Measurements from ENCODE around the gene MAGI3. TPM values are rescaled to one million over a fixed set of nuclear protein-coding genes. Genes with fewer than 3 reads are reported as not detected.

MAGI3 gene
- polyA plus RNA-seq, 1 donor = 27.0 TPM

- Histone ChIP-seq H3K4me3 (ENCODE audit: low read length) (no peak overlapping the region), H3K27ac (ENCODE audit: low read length) (no peak overlapping the region), H3K36me3 (ENCODE audit: control insufficient read depth, insufficient read depth, low read length) (no peaks in the 10 kb centered on the region), H3K4me1 (ENCODE audit: control insufficient read depth, insufficient read depth, low read length) (no peaks in the 10 kb centered on the region), H3K27me3 (ENCODE audit: control insufficient read depth, insufficient read depth, low read length) (no peaks in the 10 kb centered on the region), H3K9me3 (ENCODE audit: control insufficient read depth, low read depth, low read length) (peaks cover 3% of the 10 kb centered on the region)
- no peak for DNase-seq
- WGBS (ENCODE audit: insufficient coverage, low lambda C conversion rate) = 100% methylated on average over 1 of the region's 2 CpGs
These were observed 26.2 kb downstream of the MAGI3 start for GRCh38 chr1:113416496-113416895.

- H3K9me3 ChIP-seq (ENCODE audit: control insufficient read depth, low read depth, low read length) = peaks cover 16% of the 10 kb centered on the region
- H3K27me3 ChIP-seq (ENCODE audit: control insufficient read depth, insufficient read depth, low read length) = no peaks in the 10 kb centered on the region
- H3K4me1 ChIP-seq (ENCODE audit: control insufficient read depth, insufficient read depth, low read length) = no peaks in the 10 kb centered on the region
- no peak overlapping the region for H3K27ac ChIP-seq (ENCODE audit: low read length)
- DNase-seq = no peak
- peaks cover 8% of the 10 kb centered on the region for H3K36me3 ChIP-seq (ENCODE audit: control insufficient read depth, insufficient read depth, low read length)
- H3K4me3 ChIP-seq (ENCODE audit: low read length) = no peak overlapping the region
- no CpG with 5 or more reads among the region's 26 CpGs for WGBS (ENCODE audit: insufficient coverage, low lambda C conversion rate)
These were observed 32.2 kb downstream of the MAGI3 start for GRCh38 chr1:113422315-113423068.

- no peaks in the 10 kb centered on the region for H3K27me3 ChIP-seq (ENCODE audit: control insufficient read depth, insufficient read depth, low read length)
- DNase-seq = no peak
- H3K36me3 ChIP-seq (ENCODE audit: control insufficient read depth, insufficient read depth, low read length) = peaks cover 8% of the 10 kb centered on the region
- peaks cover 16% of the 10 kb centered on the region for H3K9me3 ChIP-seq (ENCODE audit: control insufficient read depth, low read depth, low read length)
- no peak overlapping the region for H3K4me3 ChIP-seq (ENCODE audit: low read length)
- no peak overlapping the region for H3K27ac ChIP-seq (ENCODE audit: low read length)
- no peaks in the 10 kb centered on the region for H3K4me1 ChIP-seq (ENCODE audit: control insufficient read depth, insufficient read depth, low read length)
- WGBS (ENCODE audit: insufficient coverage, low lambda C conversion rate) = no CpG with 5 or more reads among the region's 14 CpGs
These were observed 33.5 kb downstream of the MAGI3 start for GRCh38 chr1:113423826-113424225.

GRCh38 chr1:113429461-113430153 is 39.3 kb downstream of the MAGI3 start:
- DNase-seq = no peak
- Histone ChIP-seq H3K4me3 (ENCODE audit: low read length) (no peak overlapping the region), H3K9me3 (ENCODE audit: control insufficient read depth, low read depth, low read length) (no peaks in the 10 kb centered on the region), H3K4me1 (ENCODE audit: control insufficient read depth, insufficient read depth, low read length) (no peaks in the 10 kb centered on the region), H3K36me3 (ENCODE audit: control insufficient read depth, insufficient read depth, low read length) (no peaks in the 10 kb centered on the region), H3K27me3 (ENCODE audit: control insufficient read depth, insufficient read depth, low read length) (no peaks in the 10 kb centered on the region), H3K27ac (ENCODE audit: low read length) (no peak overlapping the region)
- no CpG with 5 or more reads among the region's 3 CpGs for WGBS (ENCODE audit: insufficient coverage, low lambda C conversion rate)

GRCh38 chr1:113433184-113433583 is 42.9 kb downstream of the MAGI3 start:
- Histone ChIP-seq H3K27me3 (ENCODE audit: control insufficient read depth, insufficient read depth, low read length) (no peaks in the 10 kb centered on the region), H3K9me3 (ENCODE audit: control insufficient read depth, low read depth, low read length) (no peaks in the 10 kb centered on the region), H3K36me3 (ENCODE audit: control insufficient read depth, insufficient read depth, low read length) (no peaks in the 10 kb centered on the region), H3K27ac (ENCODE audit: low read length) (no peak overlapping the region), H3K4me3 (ENCODE audit: low read length) (no peak overlapping the region), H3K4me1 (ENCODE audit: control insufficient read depth, insufficient read depth, low read length) (no peaks in the 10 kb centered on the region)
- no peak for DNase-seq

- peak in 1 of 2 donors; percentile 36 for DNase-seq
- H3K9me3 ChIP-seq (ENCODE audit: control insufficient read depth, low read depth, low read length) = no peaks in the 10 kb centered on the region
- H3K27ac ChIP-seq (ENCODE audit: low read length) = no peak overlapping the region
- no peaks in the 10 kb centered on the region for H3K27me3 ChIP-seq (ENCODE audit: control insufficient read depth, insufficient read depth, low read length)
- WGBS (ENCODE audit: insufficient coverage, low lambda C conversion rate) = no CpG with 5 or more reads among the region's 2 CpGs
- no peaks in the 10 kb centered on the region for H3K36me3 ChIP-seq (ENCODE audit: control insufficient read depth, insufficient read depth, low read length)
- peaks cover 8% of the 10 kb centered on the region for H3K4me1 ChIP-seq (ENCODE audit: control insufficient read depth, insufficient read depth, low read length)
- no peak overlapping the region for H3K4me3 ChIP-seq (ENCODE audit: low read length)
These were observed 44.0 kb downstream of the MAGI3 start for GRCh38 chr1:113434081-113434873.

GRCh38 chr1:113434874-113435175 is 44.5 kb downstream of the MAGI3 start:
- Histone ChIP-seq H3K4me1 (ENCODE audit: control insufficient read depth, insufficient read depth, low read length) (peaks cover 8% of the 10 kb centered on the region), H3K36me3 (ENCODE audit: control insufficient read depth, insufficient read depth, low read length) (no peaks in the 10 kb centered on the region), H3K27ac (ENCODE audit: low read length) (no peak overlapping the region), H3K4me3 (ENCODE audit: low read length) (no peak overlapping the region), H3K9me3 (ENCODE audit: control insufficient read depth, low read depth, low read length) (no peaks in the 10 kb centered on the region), H3K27me3 (ENCODE audit: control insufficient read depth, insufficient read depth, low read length) (no peaks in the 10 kb centered on the region)
- DNase-seq = no peak
- 100% methylated on average over 1 of the region's 2 CpGs for WGBS (ENCODE audit: insufficient coverage, low lambda C conversion rate)

GRCh38 chr1:113437554-113438341 is 47.4 kb downstream of the MAGI3 start:
- no peak for DNase-seq
- H3K27me3 ChIP-seq (ENCODE audit: control insufficient read depth, insufficient read depth, low read length) = no peaks in the 10 kb centered on the region
- H3K4me1 ChIP-seq (ENCODE audit: control insufficient read depth, insufficient read depth, low read length) = peaks cover 8% of the 10 kb centered on the region
- WGBS (ENCODE audit: insufficient coverage, low lambda C conversion rate) = 85% methylated on average over 3 of the region's 3 CpGs
- H3K36me3 ChIP-seq (ENCODE audit: control insufficient read depth, insufficient read depth, low read length) = no peaks in the 10 kb centered on the region
- H3K4me3 ChIP-seq (ENCODE audit: low read length) = no peak overlapping the region
- no peak overlapping the region for H3K27ac ChIP-seq (ENCODE audit: low read length)
- no peaks in the 10 kb centered on the region for H3K9me3 ChIP-seq (ENCODE audit: control insufficient read depth, low read depth, low read length)

- no peak for DNase-seq
- Histone ChIP-seq H3K4me3 (ENCODE audit: low read length) (no peak overlapping the region), H3K27me3 (ENCODE audit: control insufficient read depth, insufficient read depth, low read length) (no peaks in the 10 kb centered on the region), H3K4me1 (ENCODE audit: control insufficient read depth, insufficient read depth, low read length) (peaks cover 8% of the 10 kb centered on the region), H3K27ac (ENCODE audit: low read length) (no peak overlapping the region), H3K36me3 (ENCODE audit: control insufficient read depth, insufficient read depth, low read length) (no peaks in the 10 kb centered on the region), H3K9me3 (ENCODE audit: control insufficient read depth, low read depth, low read length) (no peaks in the 10 kb centered on the region)
- WGBS (ENCODE audit: insufficient coverage, low lambda C conversion rate) = no CpG with 5 or more reads among the region's 3 CpGs
These were observed 48.4 kb downstream of the MAGI3 start for GRCh38 chr1:113438505-113439276.
